CD4-positive, alpha-beta T cell treated with Interleukin-4 for 1 hour (primary cell): ENCODE data around the gene CPEB4.
A peak's percentile ranks its signal among the peaks of the same experiment; 100 is the strongest.

Experiments
- DNase-seq, 2 donors: peaks; one replicate each; pipeline ENCODE4 v3.0.0-alpha.2; 2020 to 2022

CPEB4 gene

GRCh38 chr5:173859408-173860159, 28.6 kb upstream of the CPEB4 start:
- DNase-seq: no peak

DNA sequence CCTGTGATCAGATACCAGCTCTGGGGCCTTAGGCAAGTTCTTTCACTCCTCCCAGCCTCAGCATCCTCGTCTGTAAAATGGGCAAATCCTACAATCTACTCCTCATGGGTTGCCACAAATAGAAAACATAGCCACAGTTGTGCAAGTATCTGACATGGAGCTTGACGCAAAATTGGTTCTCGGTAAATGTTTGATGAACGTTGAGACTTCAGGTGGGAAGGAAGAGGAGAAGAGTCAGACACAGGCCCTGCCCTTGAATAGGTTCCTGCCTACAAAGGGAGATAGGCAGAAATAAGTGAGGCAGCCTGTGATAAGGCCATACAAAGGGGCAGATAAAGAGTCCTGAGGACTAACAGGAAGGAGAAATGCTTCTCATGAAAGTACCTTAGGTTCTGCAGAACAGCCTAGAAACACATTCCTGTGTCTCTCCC, 26.1 kb upstream of the CPEB4 start:
- no peak for DNase-seq

DNA sequence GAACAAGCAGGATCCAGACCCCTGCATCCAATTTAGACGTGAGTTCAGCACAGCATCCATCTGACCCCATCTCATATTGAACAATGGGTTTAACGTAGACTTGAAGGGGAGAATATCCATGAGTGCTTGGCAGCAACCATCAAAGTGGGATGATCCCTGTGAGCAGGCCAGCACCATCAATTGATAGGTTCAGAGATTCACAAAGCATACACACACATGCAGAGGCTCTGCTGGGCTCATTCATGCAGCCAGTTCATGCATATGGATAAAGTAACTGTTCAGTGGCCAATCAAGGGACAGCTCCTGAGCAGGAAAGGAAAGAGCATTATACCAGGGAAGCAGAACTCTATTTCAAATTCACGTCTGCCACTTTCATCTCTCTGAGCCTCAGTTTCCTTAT, 24.8 kb upstream of the CPEB4 start:
- DNase-seq: no peak

- DNase-seq: no peak
These were observed 23.8 kb upstream of the CPEB4 start for GRCh38 chr5:173864126-173865050.

- peak in 1 of 2 donors; percentile 35 for DNase-seq
These were observed 21.8 kb upstream of the CPEB4 start for GRCh38 chr5:173866243-173866857.

GRCh38 chr5:173866858-173867679, 21.1 kb upstream of the CPEB4 start:
- no peak for DNase-seq

- peak in 1 of 2 donors; percentile 19 for DNase-seq
These were observed 19.9 kb upstream of the CPEB4 start for GRCh38 chr5:173868096-173868880.

GRCh38 chr5:173869316-173869715, 18.8 kb upstream of the CPEB4 start:
- DNase-seq: no peak

GRCh38 chr5:173872957-173873305, 15.2 kb upstream of the CPEB4 start:
- no peak for DNase-seq

GRCh38 chr5:173873306-173873922, 14.7 kb upstream of the CPEB4 start:
- no peak for DNase-seq

GRCh38 chr5:173875189-173875588, 13.0 kb upstream of the CPEB4 start:
- DNase-seq: no peak

DNA sequence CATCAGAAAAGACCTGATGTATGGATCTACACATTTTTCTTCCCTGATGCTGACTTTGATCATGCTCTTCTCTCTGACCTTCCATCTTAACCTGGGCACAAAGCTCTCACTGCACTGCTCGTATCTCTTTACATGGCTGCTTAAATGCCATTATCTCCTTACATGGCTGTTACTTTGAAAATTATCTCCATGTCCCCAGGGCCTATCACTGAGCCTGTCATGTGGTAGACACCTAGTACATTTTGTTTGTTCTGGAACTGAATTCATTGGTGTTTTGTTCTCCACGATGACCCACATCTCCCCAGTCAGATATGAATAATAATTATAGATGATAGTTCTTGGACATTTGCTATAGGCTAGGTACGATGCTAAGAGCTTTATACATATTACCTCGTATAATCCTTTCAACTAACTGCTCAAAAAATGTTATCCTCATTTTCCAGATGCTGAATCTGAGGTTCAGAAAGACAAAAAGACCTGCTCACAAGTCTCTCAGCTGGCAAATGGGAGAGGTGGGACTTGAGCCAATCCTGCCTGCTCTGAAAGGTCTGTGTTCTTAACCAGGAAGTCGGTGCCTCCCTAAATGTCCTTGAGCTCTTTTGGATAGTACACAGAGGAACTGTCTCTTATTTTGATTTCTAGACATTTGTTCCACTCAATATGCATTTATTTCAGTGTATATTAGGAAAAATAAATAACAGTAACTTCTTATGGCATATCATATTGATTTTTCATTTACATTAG, 9.8 kb upstream of the CPEB4 start:
- DNase-seq: no peak

DNA sequence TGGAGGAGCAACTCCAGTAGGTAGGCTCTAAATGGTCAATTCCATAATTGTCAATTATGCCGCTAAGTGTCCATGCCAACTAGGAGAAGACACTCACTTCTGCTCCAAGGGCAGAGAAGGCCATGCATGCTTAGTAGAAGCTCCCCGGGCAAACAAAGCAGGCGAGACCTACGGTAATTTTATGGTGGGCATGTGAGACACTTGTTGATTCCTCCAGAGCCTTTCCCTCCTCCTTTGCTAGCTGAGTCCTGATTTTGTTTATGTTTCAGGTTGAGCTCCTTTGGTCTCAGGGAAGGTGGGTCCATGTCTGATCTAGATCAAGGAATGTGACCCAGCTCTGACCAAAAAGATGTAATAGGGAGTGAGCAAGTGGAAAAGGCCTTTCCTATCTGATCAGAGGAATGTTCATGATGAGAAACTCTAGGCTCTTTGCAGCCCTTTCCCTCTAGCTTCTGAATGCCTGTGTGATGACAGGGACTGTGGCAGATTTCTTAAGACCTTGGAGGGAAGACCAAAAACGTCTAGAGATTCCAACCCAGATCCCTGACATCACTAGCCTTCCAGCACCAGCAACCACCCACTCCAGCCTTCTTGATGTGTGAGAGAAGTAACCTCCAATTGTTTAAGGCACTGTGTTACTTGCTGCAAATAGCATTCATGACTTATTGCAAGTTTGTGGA, 7.7 kb upstream of the CPEB4 start:
- no peak for DNase-seq

DNA sequence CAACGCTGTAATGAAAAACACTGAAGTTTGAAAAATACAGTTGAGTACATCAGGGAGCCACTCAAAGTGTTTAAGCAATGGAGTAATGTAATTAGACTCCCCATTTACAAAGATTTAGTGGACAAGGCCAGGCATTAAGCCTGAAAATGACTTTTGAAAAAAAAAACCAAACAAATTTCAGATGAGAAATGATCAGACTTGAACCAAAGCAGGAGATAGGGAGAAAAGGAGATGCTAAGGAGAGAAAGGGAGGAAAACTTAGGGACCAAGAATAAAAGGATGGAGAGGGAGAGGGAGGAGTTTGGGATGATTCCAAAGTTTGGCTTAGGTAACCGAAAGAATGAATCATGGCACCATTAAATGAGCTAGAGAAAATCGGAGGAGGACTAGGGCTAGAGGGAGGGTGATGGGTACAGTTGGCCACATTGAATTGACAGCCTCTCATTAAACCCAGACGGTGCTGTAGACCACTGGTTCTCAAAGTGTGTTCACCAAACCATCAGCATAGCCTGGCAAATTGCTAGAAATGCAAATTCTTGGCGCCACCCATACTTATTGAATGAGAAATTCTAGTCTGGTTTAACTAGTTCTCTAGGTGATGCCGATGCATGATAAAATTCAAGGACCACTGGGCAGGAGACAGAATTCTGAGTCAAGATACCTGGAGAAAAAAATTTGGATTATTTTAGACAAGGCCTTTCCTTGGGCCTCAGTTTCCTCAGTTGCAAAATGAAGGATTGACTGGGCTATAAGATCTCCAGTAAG, 6.2 kb upstream of the CPEB4 start:
- no peak for DNase-seq

- DNase-seq: no peak
These were observed 5.5 kb upstream of the CPEB4 start for GRCh38 chr5:173882632-173883031.

GRCh38 chr5:173883347-173883924, 4.7 kb upstream of the CPEB4 start:
- DNase-seq: no peak

DNA sequence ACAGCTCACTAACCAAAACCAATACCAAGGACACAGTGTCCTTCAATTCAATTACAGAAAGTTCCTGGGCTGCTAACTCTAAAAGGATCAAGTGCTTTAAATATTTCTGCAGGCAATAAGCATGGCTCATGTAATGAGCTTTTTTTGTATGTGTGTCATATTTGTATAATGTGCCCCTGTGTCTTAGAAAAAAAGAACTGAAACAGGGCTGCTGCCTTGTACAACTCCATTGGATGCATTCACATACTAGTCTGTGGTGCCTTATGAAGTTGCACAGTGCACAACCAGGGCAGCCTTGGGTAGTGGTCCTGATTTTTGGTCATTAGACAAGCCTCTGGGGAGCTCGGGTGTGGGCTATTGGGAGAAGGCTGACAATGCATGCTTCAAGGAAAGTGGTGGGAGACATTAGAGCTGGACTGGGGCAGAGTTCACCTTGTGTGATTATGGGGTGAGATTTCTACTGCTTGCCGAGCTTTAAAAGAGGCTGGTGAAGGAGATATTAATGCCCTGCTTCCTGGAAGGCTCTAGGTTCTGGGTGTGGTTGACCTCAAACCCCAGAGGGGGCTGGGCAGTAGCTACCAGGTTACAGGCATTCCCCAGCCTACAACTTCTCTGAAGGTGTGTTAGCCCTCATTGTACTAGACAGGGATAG, 3.6 kb upstream of the CPEB4 start:
- DNase-seq: peak; percentile 67 to 81

DNA sequence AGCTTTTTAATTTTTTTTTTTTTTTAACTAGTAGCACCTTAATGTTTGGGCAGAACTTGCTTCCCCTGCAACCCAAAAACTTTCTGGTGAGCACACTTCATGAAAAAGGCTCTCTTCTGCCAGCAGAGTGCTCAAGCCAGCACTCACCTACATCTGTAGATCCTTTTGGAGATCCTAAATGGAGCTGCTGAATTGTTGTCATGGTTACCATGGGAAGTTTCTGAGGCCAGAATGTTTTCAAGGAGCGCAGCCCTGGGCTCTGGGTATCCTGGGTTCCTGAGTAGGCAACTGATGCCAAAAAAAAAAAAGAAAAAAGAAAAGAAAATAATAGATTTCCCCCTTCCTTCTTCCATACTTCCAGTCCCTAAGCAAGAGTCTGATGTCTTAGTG, 3.1 kb upstream of the CPEB4 start:
- DNase-seq: no peak
